Stimulated activated CD8-positive, alpha-beta memory T cell treated with anti-CD3 and anti-CD28 coated beads, Interleukin-4, amount 100 ng/mL, for 1 hour (primary cell): Measurements from ENCODE around the gene CUL7.
"Not testable (repeated sequence)": the region's sequence is repeated elsewhere in the genome, so short reads cannot be mapped to it uniquely, and the experiment has no call there.

Source experiments
- DNase-seq, 2 donors: peaks; one replicate each; pipeline ENCODE4 v3.0.0-alpha.2; 2020; ENCODE audit warnings: low read depth in 2 of 2, low spot score in 1 of 2

Gene CUL7

GRCh38 chr6:43047998-43048397 lies 5.7 kb downstream of the CUL7 start:
- no peak for DNase-seq

- no peak for DNase-seq
Measured at GRCh38 chr6:43045371-43045930, 8.2 kb downstream of the CUL7 start.

- no peak for DNase-seq
Measured at GRCh38 chr6:43043310-43043709, 10.3 kb downstream of the CUL7 start.

GRCh38 chr6:43041475-43041874 lies 12.2 kb downstream of the CUL7 start:
- DNase-seq: not testable (repeated sequence)

GRCh38 chr6:43040542-43041257 lies 13.0 kb downstream of the CUL7 start:
- no peak for DNase-seq

- no peak for DNase-seq
Measured at GRCh38 chr6:43038727-43039126, 14.9 kb downstream of the CUL7 start.

- no peak for DNase-seq
Measured at GRCh38 chr6:43037706-43038105, 15.9 kb downstream of the CUL7 start.

- no peak for DNase-seq
Measured at GRCh38 chr6:43037197-43037596, 16.5 kb downstream of the CUL7 start.

GRCh38 chr6:43036712-43037111 lies 16.9 kb downstream of the CUL7 start:
- DNase-seq: no peak

- no peak for DNase-seq
Measured at GRCh38 chr6:43035495-43036194, 18.0 kb downstream of the CUL7 start.

- DNase-seq: no peak
Measured at GRCh38 chr6:43034190-43034525, 19.5 kb downstream of the CUL7 start.

GRCh38 chr6:43033496-43034189 lies 20.0 kb downstream of the CUL7 start:
- DNase-seq: no peak

GRCh38 chr6:43032326-43032725 lies 21.3 kb downstream of the CUL7 start:
- no peak for DNase-seq

- no peak for DNase-seq
Measured at GRCh38 chr6:43029120-43029519, 24.5 kb downstream of the CUL7 start.

GRCh38 chr6:43026365-43026764 lies 27.3 kb downstream of the CUL7 start:
- no peak for DNase-seq

- no peak for DNase-seq
Measured at GRCh38 chr6:43024436-43024835, 29.2 kb downstream of the CUL7 start.

GRCh38 chr6:43021270-43022047 lies 32.2 kb downstream of the CUL7 start, which contains the start of gene RRP36:
TSS of gene RRP36 (plus strand) at chr6:43021623. CDS start at chr6:43021655, 32 bp downstream.
- DNase-seq: peak; percentile 27 to 40

- DNase-seq: no peak
Measured at GRCh38 chr6:43020847-43021246, 32.8 kb downstream of the CUL7 start.

GRCh38 chr6:43020052-43020705 lies 33.5 kb downstream of the CUL7 start:
- no peak for DNase-seq

- no peak for DNase-seq
Measured at GRCh38 chr6:43019152-43019551, 34.5 kb downstream of the CUL7 start.

GRCh38 chr6:43016943-43017334 lies 36.7 kb downstream of the CUL7 start:
- DNase-seq: no peak
